Measurements from ENCODE around the gene GTPBP6.
"Not testable (repeated sequence)": the region's sequence is repeated elsewhere in the genome, so short reads cannot be mapped to it uniquely, and the experiment has no call there.

The GTPBP6 gene

DNA sequence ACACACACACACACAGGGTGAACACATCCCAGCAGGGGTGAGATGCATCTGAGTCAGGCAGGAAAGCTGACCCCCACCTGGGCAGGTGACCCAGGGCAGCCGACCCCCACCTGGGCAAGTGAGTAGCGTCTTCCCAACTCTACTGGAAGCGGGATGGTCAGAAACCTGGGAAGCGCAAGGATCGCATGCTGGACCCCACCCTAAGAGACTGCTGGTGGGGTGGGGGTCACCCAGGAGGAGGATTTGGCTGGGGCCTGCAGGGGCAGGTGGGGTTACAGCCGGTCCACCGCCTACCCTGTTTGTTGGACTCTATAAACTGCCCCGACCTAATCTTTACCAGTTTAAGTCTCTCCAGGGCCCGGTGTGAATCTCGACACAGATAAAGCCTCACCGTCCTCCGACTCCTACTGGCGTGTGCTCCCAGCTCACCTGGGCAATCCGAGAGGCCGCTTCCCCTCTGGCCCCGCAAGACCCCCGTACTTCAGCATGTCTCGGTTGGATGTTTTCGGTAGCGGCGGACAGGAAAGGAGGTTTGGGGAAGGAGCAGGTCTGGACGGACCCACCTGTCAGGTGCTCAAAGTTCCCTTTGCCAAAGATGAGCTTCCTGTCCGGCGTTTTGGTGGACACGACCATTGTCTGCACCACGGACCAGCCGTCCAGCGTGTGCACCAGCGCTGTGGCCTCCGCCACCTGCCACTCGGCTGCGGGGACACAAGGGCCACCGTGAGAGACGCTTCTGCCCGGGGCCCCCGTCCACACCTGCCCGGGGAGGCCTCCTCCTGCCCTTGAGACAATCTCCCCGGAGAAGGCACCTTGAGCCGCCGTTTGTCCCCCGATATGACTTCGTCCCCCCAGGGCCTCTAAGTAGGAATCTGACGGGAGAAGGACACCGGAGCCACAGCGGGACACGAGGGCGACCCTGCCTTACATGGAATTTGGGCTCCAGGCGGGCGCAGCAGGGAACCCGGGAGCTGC lies 2.0 kb downstream of the GTPBP6 start:
- no peak for DNase-seq

DNA sequence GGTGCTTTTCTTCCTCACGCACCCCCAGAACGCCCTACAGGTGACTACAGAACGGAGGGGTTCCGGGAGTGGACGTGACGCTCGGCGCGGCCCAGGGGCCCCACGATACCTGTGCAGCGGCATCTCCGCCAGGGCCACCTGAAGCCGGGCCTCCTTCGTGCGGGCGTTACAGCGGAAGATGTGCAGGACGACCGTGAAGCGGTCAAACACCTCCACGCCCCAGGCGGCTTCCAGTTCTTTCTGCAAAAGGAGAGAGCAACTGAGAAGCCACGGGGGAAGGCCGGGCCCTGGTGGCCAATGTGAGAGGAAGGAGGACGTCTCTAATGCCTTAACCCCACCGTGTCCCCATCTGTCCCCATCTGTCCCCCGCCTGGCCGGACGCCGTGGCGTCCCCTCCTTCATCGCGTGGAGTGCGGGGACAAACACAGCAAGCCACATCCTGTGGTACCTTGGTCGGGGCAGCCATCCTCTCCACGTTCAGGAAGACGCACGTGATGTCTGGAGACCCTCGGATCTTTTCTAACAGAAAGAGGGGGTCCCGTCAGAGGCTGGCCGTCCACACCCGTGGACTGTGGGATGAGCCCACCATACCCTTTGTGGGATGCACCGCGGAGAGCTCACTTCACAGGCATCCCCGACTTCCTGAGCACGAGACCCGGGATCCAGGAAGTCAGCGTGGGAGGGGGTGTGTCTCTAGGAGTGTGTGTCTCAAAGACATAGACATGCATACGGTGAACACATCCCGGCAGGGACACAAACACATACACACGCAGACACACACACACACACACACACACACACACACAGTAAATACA lies 3.6 kb downstream of the GTPBP6 start:
- no peak for DNase-seq

DNA sequence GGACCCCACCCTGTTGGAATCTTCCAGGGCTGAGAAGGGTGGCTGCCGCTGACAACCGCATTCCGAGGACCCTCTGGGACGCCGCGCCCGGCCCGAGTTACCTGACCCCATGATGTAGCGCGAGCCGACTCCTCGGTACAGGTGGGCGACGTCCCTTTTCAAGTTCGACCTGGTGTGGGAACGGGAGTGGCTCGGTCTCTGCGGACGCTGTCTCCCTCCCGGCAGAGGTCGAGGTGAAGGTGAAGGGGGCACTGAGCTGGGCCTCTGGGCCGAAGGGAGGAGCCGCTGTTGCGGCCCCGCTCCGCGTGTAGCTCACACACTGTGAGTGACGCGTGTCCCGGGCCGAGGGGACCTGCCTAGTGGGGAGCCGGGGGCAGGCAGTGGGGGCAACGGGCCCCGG lies 4.5 kb downstream of the GTPBP6 start:
- DNase-seq, result no peak

DNA sequence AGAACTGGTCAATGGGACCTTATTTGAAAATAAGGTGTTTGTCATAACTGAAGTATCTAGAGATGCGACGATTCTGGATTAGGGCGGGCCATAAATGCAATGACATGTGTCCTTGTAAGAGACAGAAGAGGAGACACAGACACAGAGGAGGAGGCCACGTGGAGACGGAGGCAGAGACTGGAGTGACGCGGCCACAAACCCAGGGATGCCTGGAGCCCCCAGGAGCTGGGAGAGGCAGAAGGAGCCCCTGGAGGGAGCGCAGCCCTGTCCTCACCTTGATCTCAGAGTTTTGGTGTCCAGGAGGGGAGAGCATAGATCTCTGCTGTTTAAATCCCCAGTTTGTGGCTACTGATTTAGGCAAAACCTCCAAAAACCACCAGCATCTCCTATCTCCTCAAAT lies 5.0 kb downstream of the GTPBP6 start:
- no peak for DNase-seq

DNA sequence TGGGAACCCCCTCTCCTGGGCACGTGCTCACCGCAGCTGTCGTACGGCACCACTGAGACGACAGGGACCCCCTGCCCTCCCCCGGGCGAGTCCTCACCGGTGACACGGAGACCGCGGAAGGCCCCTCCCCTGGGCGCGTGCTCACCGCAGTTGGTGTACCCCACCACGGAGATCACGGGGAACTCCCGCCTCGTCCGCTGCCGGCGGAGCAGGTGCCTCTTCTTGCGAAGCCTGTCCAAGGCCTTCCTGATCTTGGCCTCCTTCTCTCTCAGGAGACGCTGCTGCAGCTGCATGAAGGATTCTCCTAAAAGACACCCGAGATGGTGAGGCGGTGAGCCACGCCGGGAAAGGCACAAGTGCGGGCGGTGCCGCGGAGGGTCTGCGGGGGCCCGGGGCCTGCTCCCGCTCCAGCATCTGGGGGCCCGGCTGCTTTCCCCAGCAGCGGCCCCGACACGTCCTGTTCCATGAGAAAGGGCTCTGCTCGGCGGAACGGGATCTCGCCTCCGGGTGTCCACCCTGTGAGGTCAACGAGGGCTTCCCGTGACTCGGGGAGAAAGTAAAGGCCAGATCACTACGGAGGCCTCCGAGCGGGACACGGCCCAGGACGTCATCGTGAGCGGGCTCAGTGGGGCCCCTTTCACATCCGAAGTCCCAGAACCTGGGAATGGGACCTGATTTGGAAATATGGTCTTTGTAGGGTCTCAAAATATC lies 5.8 kb downstream of the GTPBP6 start:
- no peak for DNase-seq

DNA sequence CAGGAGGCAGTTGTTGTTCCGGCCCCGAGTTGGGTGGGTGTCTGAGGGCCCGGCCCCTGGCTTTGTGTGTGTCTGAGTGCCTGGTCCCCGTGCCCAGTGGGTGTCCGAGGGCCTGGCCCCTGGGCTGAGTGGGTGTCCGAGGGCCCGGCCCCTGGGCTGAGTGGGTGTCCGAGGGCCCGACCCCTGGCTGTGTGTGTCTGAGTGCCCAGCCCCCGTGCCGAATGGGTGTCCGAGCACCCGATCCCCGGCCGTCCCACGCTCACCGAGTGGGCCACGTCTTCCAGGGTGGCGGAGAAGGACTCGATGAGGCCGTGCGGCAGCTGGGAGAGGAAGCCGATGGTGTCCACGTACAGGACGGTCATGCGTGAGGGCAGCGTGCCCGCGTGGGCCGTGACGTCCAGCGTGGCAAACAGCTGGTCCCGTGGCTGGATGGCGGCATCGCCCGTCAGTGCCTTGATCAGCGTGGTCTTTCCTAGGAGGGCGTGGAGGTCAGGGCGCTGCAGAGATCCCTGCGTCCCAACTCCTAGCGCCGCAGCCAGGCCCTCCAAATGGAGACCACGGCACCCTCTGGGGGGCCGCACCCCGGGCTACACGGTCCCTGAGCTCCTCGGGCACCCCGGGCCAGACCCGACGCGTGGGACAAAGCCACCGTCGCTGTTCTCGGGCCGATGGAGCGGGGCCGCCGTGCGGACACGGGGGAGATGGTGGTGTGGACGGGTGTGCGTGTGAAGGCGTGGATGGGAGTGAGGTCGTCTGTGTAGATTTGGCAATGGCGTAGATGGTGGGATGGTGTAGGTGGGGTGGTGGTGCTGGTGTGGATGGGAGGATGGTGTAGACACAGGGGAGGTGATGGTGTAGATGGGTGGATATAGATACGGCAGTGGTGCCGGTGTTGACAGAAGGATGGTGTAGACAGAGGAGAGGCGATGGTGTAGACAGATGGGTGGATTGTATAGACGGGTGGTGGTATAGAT lies 7.2 kb downstream of the GTPBP6 start:
- DNase-seq, result no peak

DNA sequence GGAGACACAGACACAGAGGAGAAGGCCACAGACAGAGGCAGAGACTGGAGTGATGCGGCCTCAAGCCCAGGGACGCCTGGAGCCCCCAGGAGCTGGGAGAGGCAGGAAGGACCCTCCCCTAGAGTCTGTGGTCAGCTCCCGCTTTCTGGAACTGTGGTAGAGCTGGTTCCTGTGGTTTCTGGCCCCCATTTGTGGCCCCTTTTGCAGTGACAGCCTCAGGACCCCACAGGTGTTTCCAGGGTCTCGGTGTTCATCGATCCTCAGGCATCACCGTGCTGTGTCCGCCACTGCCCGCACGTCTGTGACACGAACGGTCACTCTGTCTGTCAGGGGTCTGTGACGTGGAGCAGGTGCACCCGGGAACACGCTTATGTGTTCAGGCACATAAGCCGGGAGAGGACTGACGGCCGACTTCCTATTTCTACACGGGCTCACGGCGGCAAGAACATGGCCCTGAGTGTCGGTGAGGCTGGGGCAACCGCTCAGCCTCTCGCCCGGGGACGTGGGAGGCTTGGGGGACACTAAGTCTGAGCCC lies 7.9 kb downstream of the GTPBP6 start:
- DNase-seq, result no peak

DNA sequence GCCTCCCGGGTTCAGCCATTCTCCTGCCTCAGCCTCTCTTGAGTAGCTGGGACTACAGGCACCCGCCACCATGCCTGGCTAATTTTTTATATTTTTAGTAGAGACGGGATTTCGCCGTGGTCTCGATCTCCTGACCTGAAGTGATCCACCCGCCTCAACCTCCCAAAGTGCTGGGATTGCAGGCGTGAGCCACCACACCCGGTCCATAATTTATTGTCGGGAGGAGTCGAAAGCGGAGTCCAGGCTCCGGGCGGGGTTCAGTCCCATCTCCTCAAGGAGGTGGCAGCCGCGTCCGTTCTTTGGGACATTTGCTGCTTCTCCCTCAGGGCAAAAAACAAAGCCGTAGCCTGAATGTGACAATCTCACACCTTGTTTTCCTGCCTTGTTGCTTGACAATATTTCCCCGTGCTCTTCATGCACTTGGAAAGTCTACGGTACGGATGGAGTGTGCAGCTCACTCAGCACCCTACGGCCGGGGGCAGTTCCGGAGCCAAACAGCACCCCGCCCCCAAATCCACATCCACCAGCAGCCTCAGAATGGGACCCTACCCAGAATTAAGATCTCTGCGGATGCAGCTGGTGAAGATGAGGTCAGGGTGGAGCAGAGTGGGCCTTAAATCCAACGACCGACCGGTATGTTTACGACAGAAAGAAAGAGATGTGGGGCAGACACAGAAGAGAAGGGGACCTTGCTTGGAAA lies 9.6 kb downstream of the GTPBP6 start:
- DNase-seq, result no peak

DNA sequence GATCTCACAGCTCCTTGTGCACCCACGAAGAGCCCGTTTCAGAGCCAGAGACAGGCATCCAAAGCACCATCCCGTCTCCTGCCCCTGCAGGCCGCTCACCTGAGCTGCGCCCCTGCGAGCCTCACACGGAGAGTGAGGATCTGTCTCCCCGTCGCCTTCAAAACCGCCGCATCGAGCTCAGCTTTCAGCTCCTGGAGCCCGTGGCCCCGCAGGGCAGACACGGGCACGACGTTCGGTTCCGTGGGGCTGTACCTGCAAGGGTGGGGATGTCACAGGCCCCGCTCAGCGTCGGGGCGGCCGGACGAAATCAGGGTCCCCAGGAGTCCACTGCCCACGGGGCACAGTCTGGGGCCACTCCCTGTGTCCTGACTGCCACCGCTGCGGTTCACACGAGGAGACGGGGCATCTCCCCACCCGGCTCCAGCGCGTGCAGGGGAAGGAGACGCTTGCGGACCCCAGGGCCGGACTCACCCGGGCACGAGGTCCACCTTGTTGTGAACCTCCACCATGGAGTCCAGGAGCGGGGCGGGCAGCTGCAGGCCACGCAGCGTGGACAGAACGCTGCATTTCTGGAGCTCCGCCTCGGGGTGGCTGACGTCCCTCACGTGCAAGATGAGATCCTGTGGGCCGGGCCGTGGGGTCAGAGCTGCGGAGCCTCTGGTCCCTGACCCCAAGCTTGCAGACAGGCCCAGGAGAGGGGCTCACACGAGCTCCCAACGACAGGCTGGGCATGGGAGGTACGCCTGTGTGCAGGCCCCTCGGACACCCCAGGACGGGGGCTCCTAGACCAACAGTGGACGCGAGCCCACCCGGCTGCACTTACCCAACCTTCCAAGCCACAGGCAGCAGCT lies 11.1 kb downstream of the GTPBP6 start:
- no peak for DNase-seq

DNA sequence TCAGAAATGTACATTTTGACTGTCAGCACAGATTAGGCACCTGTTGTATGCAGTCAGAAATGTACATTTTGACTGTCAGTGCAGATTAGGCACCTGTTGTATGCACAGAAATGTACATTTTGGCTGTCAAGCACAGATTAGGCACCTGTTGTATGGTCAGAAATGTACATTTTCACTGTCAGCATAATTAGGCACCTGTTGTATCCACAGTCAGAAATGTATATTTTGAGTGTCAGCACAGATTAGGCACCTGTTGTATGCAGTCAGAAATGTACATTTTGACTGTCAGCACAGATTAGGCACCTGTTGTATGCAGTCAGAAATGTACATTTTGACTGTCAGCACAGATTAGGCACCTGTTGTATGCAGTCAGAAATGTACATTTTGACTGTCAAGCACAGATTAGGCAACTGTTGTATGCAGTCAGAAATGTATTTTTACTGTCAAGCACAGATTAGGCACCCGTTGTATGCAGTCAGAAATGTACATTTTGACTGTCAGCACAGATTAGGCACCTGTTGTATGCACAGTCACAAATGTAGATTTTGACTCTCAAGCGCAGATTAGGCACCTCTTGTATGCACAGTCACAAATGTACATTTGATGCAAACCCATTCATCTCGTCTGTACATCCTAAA lies 11.9 kb downstream of the GTPBP6 start:
- DNase-seq, result not testable (repeated sequence)

DNA sequence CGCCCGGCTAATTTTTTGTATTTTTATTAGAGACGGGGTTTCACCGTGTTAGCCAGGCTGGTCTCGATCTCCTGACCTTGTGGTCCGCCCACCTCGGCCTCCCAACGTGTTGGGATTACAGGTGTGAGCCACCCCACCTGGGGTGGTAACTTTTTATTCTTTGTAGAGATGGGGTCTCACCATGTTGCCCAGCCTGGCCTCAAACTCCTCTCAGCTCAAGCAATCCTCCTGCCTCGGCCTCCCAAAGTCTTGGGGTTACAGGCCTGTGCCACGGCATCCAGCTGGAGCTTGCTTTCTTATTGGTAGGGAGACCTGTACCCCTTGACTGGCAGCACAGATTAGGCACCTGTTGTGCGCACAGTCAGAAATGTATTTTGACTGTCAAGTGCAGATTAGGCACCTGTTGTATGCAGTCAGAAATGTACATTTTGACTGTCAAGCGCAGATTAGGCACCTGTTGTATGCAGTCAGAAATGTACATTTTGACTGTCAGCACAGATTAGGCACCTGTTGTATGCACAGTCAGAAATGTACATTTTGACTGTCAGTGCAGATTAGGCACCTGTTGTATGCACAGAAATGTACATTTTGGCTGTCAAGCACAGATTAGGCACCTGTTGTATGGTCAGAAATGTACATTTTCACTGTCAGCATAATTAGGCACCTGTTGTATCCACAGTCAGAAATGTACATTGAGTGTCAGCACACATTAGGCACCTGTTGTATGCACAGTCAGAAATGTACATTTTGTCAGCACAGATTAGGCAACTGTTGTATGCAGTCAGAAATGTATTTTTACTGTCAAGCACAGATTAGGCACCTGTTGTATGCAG lies 12.6 kb downstream of the GTPBP6 start:
- DNase-seq, result not testable (repeated sequence)

DNA sequence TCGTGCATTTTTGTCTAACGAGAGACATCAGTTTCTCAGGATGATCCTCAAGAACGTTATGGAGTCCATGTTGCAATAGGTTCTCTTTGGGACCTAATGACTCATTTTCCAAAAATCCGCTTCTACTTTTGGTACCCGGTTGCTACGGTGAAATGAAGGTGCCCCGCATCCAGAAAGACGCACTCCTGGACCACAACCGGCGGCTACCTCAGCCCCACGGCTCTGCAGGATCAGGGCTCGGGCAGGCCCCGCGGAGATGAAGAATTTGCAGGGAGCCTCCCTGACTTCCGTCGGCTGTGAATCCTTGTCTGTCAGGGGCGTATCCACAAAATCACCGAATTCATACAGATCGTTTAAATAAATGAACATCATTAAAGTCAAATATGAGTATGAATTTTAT lies 15.6 kb downstream of the GTPBP6 start:
- no peak for DNase-seq

DNA sequence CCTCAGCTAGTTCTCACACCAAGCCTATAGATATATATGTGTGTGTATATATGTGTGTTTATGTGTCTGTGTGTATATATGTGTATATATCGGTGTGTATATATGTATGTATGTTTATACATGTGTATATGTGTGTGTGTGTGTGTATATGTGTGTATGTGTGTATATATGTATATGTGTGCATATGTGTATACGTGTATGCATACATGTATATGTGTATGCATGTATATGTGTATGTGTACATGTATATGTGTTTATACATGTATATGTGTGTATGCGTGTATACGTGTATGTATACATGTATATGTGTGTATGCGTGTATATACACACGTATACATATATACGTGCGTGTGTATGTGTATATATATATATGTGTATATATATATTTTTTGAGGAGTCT lies 18.3 kb downstream of the GTPBP6 start:
- DNase-seq, result no peak

DNA sequence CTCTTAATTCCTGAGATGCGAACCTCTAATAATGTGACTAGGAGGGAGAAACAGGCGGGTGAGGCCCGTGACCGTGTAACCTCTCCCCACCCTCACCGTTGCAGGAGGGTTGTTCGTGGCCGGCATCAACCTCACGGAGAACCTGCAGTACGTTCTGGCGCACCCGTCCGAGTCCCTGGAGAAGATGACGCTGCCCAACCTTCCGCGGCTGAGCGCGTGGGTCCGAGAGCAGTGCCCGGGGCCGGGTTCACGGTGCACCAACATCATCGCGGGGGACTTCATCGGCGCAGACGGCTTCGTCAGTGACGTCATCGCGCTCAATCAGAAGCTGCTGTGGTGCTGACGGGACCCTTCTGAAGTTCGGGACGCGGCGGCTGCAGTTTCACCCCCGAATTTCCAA lies 19.6 kb downstream of the GTPBP6 start:
- DNase-seq, result no peak

DNA sequence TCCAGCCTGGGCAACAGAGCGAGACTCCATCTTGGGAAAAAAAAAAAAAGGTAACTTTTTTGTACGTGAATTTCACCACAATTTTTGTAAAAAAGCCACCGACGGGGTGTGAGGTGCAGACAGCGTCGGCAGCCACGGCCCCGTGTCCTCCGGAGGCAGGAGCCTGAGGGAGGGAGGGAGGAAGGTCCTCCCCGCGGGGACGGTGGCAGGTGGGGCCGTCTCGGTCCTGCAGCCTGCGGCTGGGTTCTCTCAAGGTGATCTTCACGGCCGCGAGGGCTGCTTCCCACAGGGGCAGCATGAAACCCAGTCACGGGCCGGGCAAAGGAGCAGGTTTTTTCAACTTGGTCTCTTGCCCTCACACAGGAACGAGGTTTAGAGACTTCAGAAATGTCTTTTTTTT lies 23.5 kb downstream of the GTPBP6 start:
- no peak for DNase-seq

DNA sequence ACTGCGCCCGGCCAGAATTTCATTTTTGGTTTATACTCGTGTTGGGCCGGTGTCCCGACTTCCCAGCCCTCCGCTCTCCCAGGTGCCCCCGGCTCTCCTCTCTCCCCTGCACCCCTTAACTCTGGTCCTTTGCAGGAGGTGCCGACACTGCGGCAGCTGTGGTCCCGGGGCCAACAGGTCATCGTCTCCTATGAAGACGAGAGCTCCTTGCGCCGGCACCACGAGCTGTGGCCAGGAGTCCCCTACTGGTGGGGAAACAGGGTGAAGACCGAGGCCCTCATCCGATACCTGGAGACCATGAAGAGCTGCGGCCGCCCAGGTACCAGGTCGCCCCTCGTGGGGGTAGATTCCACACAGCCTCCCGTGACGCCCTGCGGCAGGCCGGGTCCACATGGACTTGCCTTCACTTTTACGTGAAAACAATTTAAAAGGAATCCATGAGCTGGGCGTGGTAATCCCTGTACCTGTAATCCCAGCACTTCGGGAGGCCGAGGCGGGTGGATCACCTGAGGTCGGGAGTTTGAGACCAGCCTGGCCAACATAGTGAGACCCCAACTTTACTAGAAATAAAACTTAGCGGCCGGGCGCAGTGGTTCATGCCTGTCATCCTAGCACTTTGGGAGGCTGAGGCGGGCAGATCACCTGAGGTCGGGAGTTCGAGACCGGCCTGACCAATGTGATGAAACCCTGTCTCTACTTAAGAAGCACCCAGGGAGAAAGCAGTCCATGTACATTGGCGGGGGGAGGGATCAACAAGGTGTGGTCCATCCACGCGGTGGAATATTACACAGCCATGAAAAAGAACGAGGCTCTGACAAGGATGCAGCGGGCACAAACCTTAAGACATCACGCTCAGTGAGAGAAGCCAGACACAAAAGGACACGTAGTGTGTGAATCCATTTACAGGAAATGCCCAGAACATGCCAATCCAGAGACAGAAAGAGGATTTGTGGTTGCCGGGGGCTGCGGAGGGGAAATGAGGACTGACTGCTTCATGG lies 25.4 kb downstream of the GTPBP6 start:
- no peak for DNase-seq

DNA sequence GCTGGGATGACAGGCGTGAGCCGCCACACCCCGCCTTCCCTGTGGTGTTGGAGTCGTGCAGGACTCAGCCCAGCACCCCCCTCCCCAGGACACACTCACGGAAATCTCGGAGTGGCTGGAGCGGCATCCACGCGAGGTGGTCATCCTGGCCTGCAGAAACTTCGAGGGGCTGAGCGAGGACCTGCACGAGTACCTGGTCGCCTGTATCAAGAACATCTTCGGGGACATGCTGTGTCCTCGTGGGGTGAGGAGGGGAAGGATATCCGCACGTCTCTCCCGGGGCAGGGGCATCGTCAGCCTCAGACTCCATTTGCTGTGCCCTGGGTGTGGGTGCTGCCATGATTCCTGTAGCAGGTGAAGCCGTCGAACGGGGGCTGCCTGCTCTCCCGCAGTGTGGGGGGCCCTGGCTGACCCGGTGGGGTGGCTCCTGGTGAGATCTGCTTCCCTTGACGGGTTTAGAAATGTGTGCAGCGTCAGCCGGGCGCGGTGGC lies 27.1 kb downstream of the GTPBP6 start:
- no peak for DNase-seq

Data from bone marrow (tissue), 2 donors.